ENCODE data around the gene TRIM66.

The TRIM66 gene

GRCh38 chr11:8610532-8611116 lies 71.8 kb downstream of the TRIM66 start:
- peak; percentile 19 for DNase-seq (ENCODE audit: low read depth)

GRCh38 chr11:8608652-8609051 lies 73.8 kb downstream of the TRIM66 start:
- no peak for DNase-seq (ENCODE audit: low read depth)

- DNase-seq (ENCODE audit: low read depth): no peak
Measured at GRCh38 chr11:8605971-8606563, 76.4 kb downstream of the TRIM66 start.

GRCh38 chr11:8604078-8604723 lies 78.3 kb downstream of the TRIM66 start:
- DNase-seq (ENCODE audit: low read depth): no peak

- no peak for DNase-seq (ENCODE audit: low read depth)
Measured at GRCh38 chr11:8603696-8604077, 78.8 kb downstream of the TRIM66 start.

GRCh38 chr11:8601376-8602133 lies 80.9 kb downstream of the TRIM66 start:
- DNase-seq (ENCODE audit: low read depth): no peak

GRCh38 chr11:8598506-8598905 lies 84.0 kb downstream of the TRIM66 start:
- no peak for DNase-seq (ENCODE audit: low read depth)

- no peak for DNase-seq (ENCODE audit: low read depth)
Measured at GRCh38 chr11:8597182-8597581, 85.3 kb downstream of the TRIM66 start.

GRCh38 chr11:8596504-8597046 lies 85.9 kb downstream of the TRIM66 start:
- no peak for DNase-seq (ENCODE audit: low read depth)

- no peak for DNase-seq (ENCODE audit: low read depth)
Measured at GRCh38 chr11:8593935-8594909, 88.2 kb downstream of the TRIM66 start, which contains the start of gene STK33. TSS of gene STK33 (minus strand) at chr11:8594228. CDS start at chr11:8474905, 119,323 bp downstream.

GRCh38 chr11:8593455-8593854 lies 89.0 kb downstream of the TRIM66 start:
- DNase-seq (ENCODE audit: low read depth): no peak

- no peak for DNase-seq (ENCODE audit: low read depth)
Measured at GRCh38 chr11:8587915-8588314, 94.5 kb downstream of the TRIM66 start.

GRCh38 chr11:8586805-8587204 lies 95.7 kb downstream of the TRIM66 start:
- DNase-seq (ENCODE audit: low read depth): no peak

- DNase-seq (ENCODE audit: low read depth): no peak
Measured at GRCh38 chr11:8586184-8586583, 96.3 kb downstream of the TRIM66 start.

- no peak for DNase-seq (ENCODE audit: low read depth)
Measured at GRCh38 chr11:8584511-8584910, 98.0 kb downstream of the TRIM66 start.

- DNase-seq (ENCODE audit: low read depth): no peak
Measured at GRCh38 chr11:8584082-8584481, 98.4 kb downstream of the TRIM66 start.

- DNase-seq (ENCODE audit: low read depth): no peak
Measured at GRCh38 chr11:8581300-8581699, 101.2 kb downstream of the TRIM66 start.

- no peak for DNase-seq (ENCODE audit: low read depth)
Measured at GRCh38 chr11:8577791-8578581, 104.5 kb downstream of the TRIM66 start.

- DNase-seq (ENCODE audit: low read depth): no peak
Measured at GRCh38 chr11:8574798-8575197, 107.7 kb downstream of the TRIM66 start.

GRCh38 chr11:8573777-8574176 lies 108.7 kb downstream of the TRIM66 start:
- DNase-seq (ENCODE audit: low read depth): no peak

All from T follicular helper cell (primary cell).